ENCODE data around the gene ANKRD23. TPM values are rescaled to one million over a fixed set of nuclear protein-coding genes. Genes with fewer than 3 reads are reported as not detected.

Gene ANKRD23
- total and polyA plus RNA-seq, 2 of the 8 experiments (the other 6 are each of a cell fraction or from before 2014, with no cell fraction given), result 3.4 to 3.5 TPM

- Histone ChIP-seq H4K20me1 (replicated peaks in 1 of 2; ENCODE audit: control insufficient read depth in 1 of 2, insufficient read depth in 2 of 2, low read length in 2 of 2) (peaks cover 0 to 5% of the 10 kb centered on the region in 2 experiments), H3K27me3 (replicated peaks in 1 of 4; ENCODE audit: control insufficient read depth in 3 of 4, extremely low read depth in 1 of 4, insufficient read depth in 3 of 4, low read length in 3 of 4) (no peaks in the 10 kb centered on the region), H2BK120ac (replicated peaks; ENCODE audit: low read depth, low read length) (no peak overlapping the region), H2AK5ac (ENCODE audit: low read depth, low read length) (no peak overlapping the region), H2BK12ac (ENCODE audit: low read depth, low read length) (no peak overlapping the region), H3K14ac (ENCODE audit: insufficient read length) (no peak overlapping the region), H3K4me1 (replicated peaks in 1 of 4; ENCODE audit: control insufficient read depth in 3 of 4, insufficient read depth in 4 of 4, low read length in 3 of 4) (no peaks in the 10 kb centered on the region; a peak in 2 of 7 replicates), H4K5ac (ENCODE audit: insufficient read length, low read depth, low read length) (no peak overlapping the region), H3K79me1 (ENCODE audit: low read depth, low read length) (no peaks in the 10 kb centered on the region), H3K9ac (replicated peaks in 1 of 4; ENCODE audit: extremely low read depth in 1 of 4, low read depth in 3 of 4, low read length in 3 of 4) (no peak overlapping the region), H3K4me2 (ENCODE audit: insufficient read depth in 1 of 2, low read depth in 2 of 2, low read length in 2 of 2) (no peak overlapping the region), H3K9me3 (ENCODE audit: insufficient read depth in 2 of 2, low read depth in 1 of 2, low read length in 1 of 2) (no peaks in the 10 kb centered on the region), H3K36me3 (ENCODE audit: control insufficient read depth in 2 of 4, insufficient read depth in 4 of 4, low read length in 3 of 4) (peaks cover 0 to 6% (median 5%) of the 10 kb centered on the region in 4 experiments; a peak in 3 of 8 replicates), H3K4ac (replicated peaks; ENCODE audit: insufficient read length, low read depth, low read length) (no peak overlapping the region), H4K8ac (ENCODE audit: extremely low read depth, insufficient read depth, low read length) (peak overlapping the region; percentile 71), H3K18ac (ENCODE audit: extremely low read depth, low read length) (no peak overlapping the region), H3K23ac (ENCODE audit: insufficient read length) (no peak overlapping the region), H3K27ac (ENCODE audit: low read depth, low read length) (no peak overlapping the region), H4K91ac (replicated peaks; ENCODE audit: insufficient read length, low read length) (no peak overlapping the region), H2BK20ac (ENCODE audit: low read length) (no peak overlapping the region), H3K56ac (replicated peaks; ENCODE audit: insufficient read length, low read depth, low read length) (no peak overlapping the region), H2BK15ac (ENCODE audit: low read length) (no peak overlapping the region), H3K79me2 (ENCODE audit: control insufficient read depth in 1 of 2, insufficient read depth in 2 of 2, low read length in 2 of 2) (no peaks in the 10 kb centered on the region), H2AFZ (ENCODE audit: low read length) (no peak overlapping the region), H2BK5ac (ENCODE audit: low read depth, low read length) (no peak overlapping the region), H3K23me2 (ENCODE audit: low read depth, low read length) (peaks cover 7% of the 10 kb centered on the region; the same call in 1 of the 2 replicates), H3K4me3 (ENCODE audit: extremely low read depth in 1 of 4, insufficient read depth in 2 of 4, low read depth in 3 of 4, low read length in 4 of 4) (no peak overlapping the region)
- no peak for TF ChIP-seq USF2 (IDR thresholded peaks at IDR 0.05; ENCODE audit: low read length)
- TF ChIP-seq CREB1 (IDR thresholded peaks at IDR 0.05), result no peak
- TF ChIP-seq MAFK (IDR thresholded peaks at IDR 0.05; ENCODE audit: low read depth, low read length), result no peak
- DNase-seq (ENCODE audit: low read depth in 1 of 2, low spot score in 2 of 2) (no peak), FAIRE-seq (no peak)
- 95% methylated on average over 23 of the region's 23 CpGs; no CpG with 5 or more reads in 1 of the 2 experiments for WGBS, 2 experiments (ENCODE audit: extremely low coverage in 1 of 2, insufficient coverage in 1 of 2, insufficient read length in 1 of 2, insufficient replicate concordance in 2 of 2, low coverage in 1 of 2, low lambda C conversion rate in 2 of 2, missing lambda C conversion rate in 1 of 2)
- ChIA-PET CTCF (ENCODE audit: partially characterized antibody) (interaction anchor here (1.0 to 5.0 kb wide), 9 partner anchors 11 to 249 kb away, joined by 3 to 46 read pairs (median 4); partner anchors contain the start of gene CNNM4), POLR2A (ENCODE audit: partially characterized antibody) (interaction anchor here (0.6 to 1.5 kb wide), 3 partner anchors 14 to 183 kb away, joined by 3 to 8 read pairs (median 3); no protein-coding TSS in a partner anchor)
Observed at GRCh38 chr2:96798733-96799622, 44.8 kb downstream of the ANKRD23 start.

Measured in H1 (cell line).